Psoas muscle (tissue), 8 donors: ENCODE results near the gene TRABD. TPM values are rescaled to one million over a fixed set of nuclear protein-coding genes. Genes with fewer than 3 reads are reported as not detected.

Source experiments
- ATAC-seq, 4 donors: fragments of 200-7000 bp; cut with Tn5 transposase; one replicate each; pipeline ENCODE4 v1.9.1; 2020; ENCODE audit warnings: moderate library complexity in 3 of 4, mild to moderate bottlenecking in 2 of 4
- DNase-seq, 2 donors: peaks; one replicate each; pipeline ENCODE4 v3.0.0-alpha.2; 2020
- H3K27ac ChIP-seq: fragments of 200-600 bp; one replicate; pipeline ENCODE4 v1.8.0; 2022
- H3K27me3 ChIP-seq, 3 donors: fragments of 200-600 bp in 1 of 3; one replicate each; pipeline versions ENCODE4 v1.6.1 to v1.8.0; 2013 to 2022; ENCODE audit warnings: low read length in 2 of 3, mild to moderate bottlenecking in 2 of 3, moderate library complexity in 1 of 3; ENCODE audit not compliant: insufficient read depth in 3 of 3
- H3K36me3 ChIP-seq, 2 donors: fragments of 200-600 bp in 1 of 2; one replicate each; pipeline versions ENCODE4 v1.6.1 to v1.8.0; 2013 to 2022; ENCODE audit warnings: low read depth in 1 of 2, mild to moderate bottlenecking in 1 of 2, moderate library complexity in 1 of 2; ENCODE audit not compliant: insufficient read depth in 1 of 2
- H3K4me1 ChIP-seq: fragments of 200-600 bp; one replicate; pipeline ENCODE4 v1.8.0; 2022
- H3K4me3 ChIP-seq: fragments of 200-600 bp; one replicate; pipeline ENCODE4 v1.8.0; 2022; ENCODE audit warnings: mild to moderate bottlenecking
- H3K9me3 ChIP-seq: fragments of 200-600 bp; one replicate; pipeline ENCODE4 v1.8.0; 2022
- WGBS, 3 donors: extraction: QIAGEN DNeasy Blood & Tissue Kit; methylation state at CpG; one replicate each; pipeline versions ENCODE4 v1.1.6 to v1.1.7; 2013; 5-methylcytosine and 5-hydroxymethylcytosine counted together
- intact Hi-C, 2 donors: fragments of 100-400 bp; cut with DNase I; formaldehyde crosslinking; loops; one replicate each; pipeline versions ENCODE4 v1.11.0 to v1.14.2; 2022
- polyA plus RNA-seq, 3 donors: library from polyadenylated mRNA; stranded (reverse); fragments of 200-250 nt; gene quantifications; one replicate each; pipeline ENCODE4 v1.2.3, GENCODE V29; 2013
- total RNA-seq, 4 donors: library from RNA; stranded (reverse); fragmentation: NEBNext Ultra II Directional in 2 of 4; extraction: Animal tissue kit (Norgen Biotek cat#: 25700) in 2 of 4; gene quantifications; one replicate each; pipeline versions ENCODE4 v1.2.1 to v1.2.4, GENCODE V29; 2021 to 2023
- TF ChIP-seq, protein P1 (sequence below): fragments of 200-600 bp; IDR thresholded peaks from one replicate; pipeline ENCODE4 v1.8.0; 2022; ENCODE audit warnings: antibody characterized with exemption
- donor health status: healthy with polysubstance abuse.
- donor health status: DM: no; HTN: no; CAD: no; lungs with moderate emphysema.
- donor health status: Bipolar disorder and iron deficiency.
- donor health status: healthy.
- donor health status: DM: yes; HTN: yes; CAD: no.
- donor health status: DM: no; HTN: no; CAD: no.
- donor health status: DM: no; HTN: no; CAD: no.
- donor health status: DM: yes; HTN: yes; CAD: no.

The TRABD gene
- total and polyA plus RNA-seq, 7 donors: 19.9 to 52.1 (median 29.5) TPM

DNA sequence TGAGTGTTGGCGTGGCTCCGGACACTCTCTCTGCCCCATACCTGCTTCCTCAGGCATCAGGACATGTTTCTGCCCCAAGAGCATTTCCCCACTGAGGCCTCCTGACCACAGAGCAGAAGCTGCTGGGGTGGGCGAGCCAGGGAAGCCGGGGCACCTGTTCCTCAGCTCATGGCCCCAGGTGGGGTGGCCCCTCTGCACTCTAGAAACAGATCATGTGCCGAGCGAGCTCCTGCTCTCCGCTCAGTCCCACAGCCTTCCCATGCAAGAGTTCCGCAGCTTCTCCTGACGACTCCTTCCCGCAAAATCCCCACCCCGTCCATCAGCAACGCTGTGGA, 37.6 kb upstream of the TRABD start:
- intact Hi-C loops: loop anchor here in 1 of 2 donors (2.0 kb wide), 1 partner anchor 61 kb away; no protein-coding TSS in a partner anchor
- TF ChIP-seq, protein P1, sequence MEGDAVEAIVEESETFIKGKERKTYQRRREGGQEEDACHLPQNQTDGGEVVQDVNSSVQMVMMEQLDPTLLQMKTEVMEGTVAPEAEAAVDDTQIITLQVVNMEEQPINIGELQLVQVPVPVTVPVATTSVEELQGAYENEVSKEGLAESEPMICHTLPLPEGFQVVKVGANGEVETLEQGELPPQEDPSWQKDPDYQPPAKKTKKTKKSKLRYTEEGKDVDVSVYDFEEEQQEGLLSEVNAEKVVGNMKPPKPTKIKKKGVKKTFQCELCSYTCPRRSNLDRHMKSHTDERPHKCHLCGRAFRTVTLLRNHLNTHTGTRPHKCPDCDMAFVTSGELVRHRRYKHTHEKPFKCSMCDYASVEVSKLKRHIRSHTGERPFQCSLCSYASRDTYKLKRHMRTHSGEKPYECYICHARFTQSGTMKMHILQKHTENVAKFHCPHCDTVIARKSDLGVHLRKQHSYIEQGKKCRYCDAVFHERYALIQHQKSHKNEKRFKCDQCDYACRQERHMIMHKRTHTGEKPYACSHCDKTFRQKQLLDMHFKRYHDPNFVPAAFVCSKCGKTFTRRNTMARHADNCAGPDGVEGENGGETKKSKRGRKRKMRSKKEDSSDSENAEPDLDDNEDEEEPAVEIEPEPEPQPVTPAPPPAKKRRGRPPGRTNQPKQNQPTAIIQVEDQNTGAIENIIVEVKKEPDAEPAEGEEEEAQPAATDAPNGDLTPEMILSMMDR: no peak
- Histone ChIP-seq H3K36me3 (no peaks in the 10 kb centered on the region), H3K27ac (no peak overlapping the region), H3K4me1 (no peaks in the 10 kb centered on the region), H3K9me3 (no peaks in the 10 kb centered on the region), H3K27me3 (peaks cover 0 to 8% (median 8%) of the 10 kb centered on the region in 3 donors), H3K4me3 (no peak overlapping the region)
- 91 to 94% (median 93%) methylated on average over 12 of the region's 12 CpGs for whole genome bisulfite sequencing, 3 donors
- no peak for ATAC-seq
- DNase-seq: no peak

DNA sequence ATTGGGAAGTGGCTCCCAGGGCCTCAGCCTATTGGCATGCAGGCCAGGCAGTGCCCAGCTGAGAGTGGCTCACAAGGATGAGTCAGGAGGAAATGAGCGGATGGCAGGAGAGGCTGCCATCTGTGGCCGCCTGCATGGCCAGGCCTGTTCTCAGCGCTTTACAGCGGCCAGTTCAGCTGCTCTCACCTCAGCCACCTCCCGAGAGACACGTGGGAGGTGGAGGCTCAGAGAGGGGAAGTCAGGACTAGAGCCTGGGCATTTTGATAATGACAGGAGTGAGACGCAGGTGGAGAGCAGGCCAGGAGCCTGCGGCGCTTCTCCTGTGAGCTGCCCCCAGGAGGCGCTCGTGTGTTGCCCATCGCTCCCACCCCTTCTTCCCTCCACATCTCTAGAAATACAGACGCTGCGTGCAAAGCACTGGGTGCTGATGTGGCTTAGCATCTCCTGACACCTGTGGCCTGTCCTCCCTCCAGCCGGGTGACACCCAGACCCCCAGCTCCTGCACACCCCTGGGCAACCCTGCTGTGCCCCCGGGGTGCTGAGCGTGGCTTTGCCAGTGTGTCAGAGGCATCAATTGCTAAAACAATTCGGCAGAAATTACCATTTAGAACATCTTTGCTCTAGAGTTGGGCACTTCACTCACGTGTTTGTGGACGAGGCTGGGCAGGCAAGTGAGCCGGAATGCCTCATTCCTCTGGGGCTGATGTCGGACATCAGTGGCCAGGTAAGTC, 36.6 kb upstream of the TRABD start:
- no peaks in the 10 kb centered on the region for H3K9me3 ChIP-seq
- H3K4me3 ChIP-seq: no peak overlapping the region
- peaks cover 0 to 2% (median 0%) of the 10 kb centered on the region in 3 donors for H3K27me3 ChIP-seq
- H3K36me3 ChIP-seq: no peaks in the 10 kb centered on the region
- H3K4me1 ChIP-seq: no peaks in the 10 kb centered on the region
- DNase-seq: no peak
- TF ChIP-seq, protein P1: peak; percentile 56
- WGBS, 3 donors: 37 to 47% (median 40%) methylated on average over 21 to 22 of the region's 22 CpGs
- no peak overlapping the region for H3K27ac ChIP-seq
- ATAC-seq: peak; percentile 25 to 84 (median 66)
- intact Hi-C loops: loop anchor here in 1 of 2 donors (2.0 kb wide), 1 partner anchor 60 kb away; no protein-coding TSS in a partner anchor

DNA sequence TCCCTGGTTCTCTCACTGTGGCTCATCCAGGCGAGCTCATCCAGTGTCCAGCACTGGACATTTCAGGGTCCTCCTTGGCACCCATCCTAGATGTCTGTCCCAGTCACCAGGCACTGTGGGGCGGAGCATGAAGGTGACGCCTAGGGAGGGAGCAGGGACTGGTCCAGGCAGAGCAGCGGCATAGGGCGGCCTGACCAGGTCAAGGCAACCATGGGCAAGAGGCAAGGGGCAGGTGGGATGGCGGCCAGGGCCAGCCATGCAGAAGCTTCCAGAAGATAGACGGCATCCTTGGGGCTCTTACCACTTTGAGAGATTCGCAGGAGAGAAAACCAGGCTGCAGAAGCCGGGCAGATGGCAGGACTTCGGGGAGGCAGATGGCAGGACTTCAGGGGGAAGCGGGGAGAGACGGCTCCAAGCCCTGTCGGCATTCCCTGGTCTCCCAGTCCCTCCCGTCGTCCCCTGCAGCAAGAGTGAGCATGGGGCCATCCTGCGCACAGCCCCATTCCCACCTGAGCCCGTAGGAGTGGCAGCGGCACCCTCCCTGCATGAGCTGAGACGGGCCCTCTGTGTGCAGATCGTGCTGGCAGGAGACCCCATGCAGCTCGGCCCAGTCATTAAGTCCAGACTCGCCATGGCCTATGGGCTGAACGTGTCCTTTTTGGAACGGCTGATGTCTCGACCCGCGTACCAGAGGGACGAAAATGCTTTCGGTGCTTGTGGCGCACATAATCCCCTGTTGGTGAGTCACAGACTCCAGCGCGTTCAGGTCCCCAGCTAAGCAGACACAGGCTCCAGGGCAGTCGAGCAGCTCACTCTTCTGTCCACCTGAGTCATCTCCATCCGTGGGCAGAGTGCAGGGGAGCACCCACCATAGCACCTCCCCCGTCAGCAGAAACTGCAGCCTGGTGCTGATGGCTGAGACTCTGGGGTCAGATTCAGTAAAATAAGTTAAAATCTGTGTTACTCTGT, 35.3 kb upstream of the TRABD start:
- TF ChIP-seq, protein P1: no peak
- Histone ChIP-seq H3K27ac (no peak overlapping the region), H3K4me1 (no peaks in the 10 kb centered on the region), H3K9me3 (no peaks in the 10 kb centered on the region), H3K36me3 (no peaks in the 10 kb centered on the region), H3K4me3 (no peak overlapping the region), H3K27me3 (peaks cover 0 to 1% (median 0%) of the 10 kb centered on the region in 3 donors)
- intact Hi-C loops: no loop called here
- DNase-seq: no peak
- no peak for ATAC-seq
- WGBS, 3 donors: 82 to 85% (median 84%) methylated on average over 35 of the region's 35 CpGs

DNA sequence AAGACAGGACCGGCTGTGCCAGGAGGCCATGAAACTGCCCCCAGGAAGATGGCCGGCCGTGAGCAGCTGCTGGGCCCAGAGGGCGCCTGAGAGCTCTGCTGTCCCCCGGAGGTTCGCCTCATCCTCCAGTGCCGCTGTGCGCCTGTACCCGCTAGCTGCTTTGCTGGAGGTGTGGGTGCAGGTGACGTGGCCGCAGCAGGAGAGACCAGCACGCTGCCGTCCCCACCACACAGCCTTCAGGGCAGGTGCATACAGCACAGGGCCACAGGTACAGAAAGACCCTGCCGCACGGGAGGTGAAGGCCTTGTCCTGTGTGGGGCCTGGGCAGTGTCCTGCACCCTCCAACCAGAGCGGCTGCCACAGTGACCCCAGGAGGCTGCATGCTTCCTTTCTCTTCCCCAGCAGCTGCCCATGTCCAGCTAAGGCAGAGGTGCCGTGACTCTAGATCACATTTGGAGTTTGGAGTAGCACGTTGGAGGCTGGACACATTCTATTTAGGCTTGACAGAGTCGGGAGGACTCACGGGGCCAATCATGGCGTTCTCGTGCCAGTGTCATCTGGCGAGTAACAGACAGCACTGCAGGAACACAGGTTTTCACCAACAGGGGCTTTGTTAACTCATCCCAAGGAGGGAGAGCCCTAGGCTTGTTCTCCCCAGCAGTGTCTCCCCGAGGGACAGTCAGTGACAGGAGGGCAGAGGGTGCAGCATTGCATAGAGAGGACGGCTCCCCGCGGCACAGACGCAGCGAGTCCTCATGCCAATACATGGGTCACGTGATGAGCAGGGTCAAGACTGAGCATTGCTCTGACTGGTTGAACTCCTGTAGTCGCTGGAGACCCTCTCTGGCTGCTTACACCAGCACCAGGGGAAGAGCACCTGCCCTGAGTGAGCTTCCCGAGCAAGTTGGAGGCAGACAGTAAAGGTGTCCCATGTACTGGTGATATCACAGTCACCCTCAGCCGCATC, 33.9 kb upstream of the TRABD start:
- WGBS, 3 donors: 67 to 78% (median 71%) methylated on average over 33 of the region's 33 CpGs
- ATAC-seq: no peak
- no peak for DNase-seq

More for the DNA sequence above, 33.9 kb upstream of the TRABD start:
- TF ChIP-seq, protein P1: no peak
- Histone ChIP-seq H3K4me3 (no peak overlapping the region), H3K27ac (no peak overlapping the region), H3K27me3 (no peaks in the 10 kb centered on the region), H3K9me3 (no peaks in the 10 kb centered on the region), H3K4me1 (no peaks in the 10 kb centered on the region), H3K36me3 (no peaks in the 10 kb centered on the region)
- intact Hi-C loops: no loop called here
